NCI-H1694 (cell line): ENCODE measurements around the gene ARHGAP32.

ENCODE experiments used
- DNase-seq: peaks from one replicate; lab custom pipeline; 2025; lab: John Stamatoyannopoulos, UW

ARHGAP32 gene

GRCh38 chr11:129192150-129192549, at the start of gene ARHGAP32:
Gene ARHGAP32, minus strand, starts transcription at chr11:129192325. Its CDS starts 127 bp downstream, at chr11:129192198.
- DNase-seq, result no peak

- DNase-seq, result no peak
Measured at GRCh38 chr11:129239207-129239606, 47.1 kb upstream of the ARHGAP32 start.

DNA sequence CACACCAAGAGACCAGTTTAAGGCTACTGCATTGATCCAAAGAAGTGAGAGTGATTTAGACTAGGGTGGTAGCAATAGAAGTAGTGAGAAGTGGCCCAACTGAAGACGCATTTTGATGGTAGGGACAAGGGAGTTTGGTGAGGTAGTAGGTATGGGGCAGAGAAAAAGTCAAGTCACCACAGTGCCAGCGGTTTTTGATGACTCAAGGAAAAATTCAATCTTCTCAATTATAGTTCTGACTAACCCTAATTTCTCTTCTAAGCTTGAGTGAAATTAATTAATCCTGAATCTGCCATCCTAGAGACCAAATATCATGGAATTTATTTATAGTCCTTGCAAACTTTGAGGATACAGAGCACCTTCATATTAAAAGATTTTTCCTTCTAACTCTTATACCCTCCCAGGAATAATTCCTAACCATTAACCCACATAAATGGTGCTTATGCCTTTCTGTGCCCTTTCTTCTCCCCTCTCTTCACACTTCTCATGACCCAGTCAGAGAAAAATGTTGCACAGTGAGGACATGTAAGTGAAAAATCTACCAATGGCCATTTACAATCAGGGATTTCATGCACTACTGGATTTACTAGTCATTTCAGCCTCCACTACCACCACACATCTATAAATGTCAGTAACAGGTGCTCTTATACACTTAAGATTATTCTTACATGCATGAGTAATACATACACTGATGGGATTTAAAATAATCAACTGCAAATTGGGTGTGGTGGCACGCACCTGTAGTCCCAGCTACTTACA, 45.9 kb upstream of the ARHGAP32 start:
- no peak for DNase-seq

GRCh38 chr11:129237456-129237855, 45.3 kb upstream of the ARHGAP32 start:
- DNase-seq, result no peak

DNA sequence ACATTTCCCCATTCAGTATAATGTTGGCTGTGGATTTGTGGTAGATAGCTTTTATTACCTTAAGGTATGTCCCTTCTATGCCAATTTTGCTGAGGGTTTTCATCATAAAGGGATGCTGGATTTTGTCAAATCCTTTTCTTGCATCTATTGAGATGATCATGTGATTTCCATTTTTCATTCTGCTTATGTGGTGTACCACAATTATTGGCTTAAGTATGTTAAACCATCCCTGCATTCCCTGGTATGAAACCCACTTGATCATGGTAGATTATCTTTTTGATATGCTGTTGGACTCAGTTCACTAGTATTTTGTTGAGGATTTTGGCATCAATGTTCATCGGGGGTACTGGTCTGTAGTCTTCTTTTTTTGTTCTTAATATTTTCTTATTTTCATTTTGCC, 44.7 kb upstream of the ARHGAP32 start:
- DNase-seq, result no peak

GRCh38 chr11:129234978-129235377, 42.9 kb upstream of the ARHGAP32 start:
- DNase-seq, result no peak

GRCh38 chr11:129230006-129230405, 37.9 kb upstream of the ARHGAP32 start:
- DNase-seq, result no peak

- no peak for DNase-seq
Measured at GRCh38 chr11:129226207-129226798, 34.2 kb upstream of the ARHGAP32 start.

- DNase-seq, result no peak
Measured at GRCh38 chr11:129225190-129225589, 33.1 kb upstream of the ARHGAP32 start.

DNA sequence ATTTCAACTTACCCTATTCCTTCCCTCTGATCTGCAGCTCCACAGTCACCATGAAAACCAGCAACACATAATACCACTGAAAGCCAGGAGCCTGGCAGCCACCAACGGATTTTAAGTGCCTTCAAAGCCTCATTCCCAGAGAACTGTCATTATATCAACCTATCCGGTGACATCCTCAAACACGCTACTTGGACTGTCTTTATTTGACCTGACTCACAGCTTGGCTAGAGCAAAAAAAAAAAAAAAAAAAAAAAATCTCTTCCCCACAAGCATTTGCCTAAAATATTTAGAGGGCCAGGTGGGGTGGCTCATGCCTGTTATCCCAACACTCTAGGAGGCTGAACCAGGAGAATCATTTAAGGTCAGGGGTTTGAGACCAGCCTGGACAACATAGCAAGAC, 32.4 kb upstream of the ARHGAP32 start:
- DNase-seq, result no peak

GRCh38 chr11:129223701-129224149, 31.6 kb upstream of the ARHGAP32 start:
- no peak for DNase-seq

DNA sequence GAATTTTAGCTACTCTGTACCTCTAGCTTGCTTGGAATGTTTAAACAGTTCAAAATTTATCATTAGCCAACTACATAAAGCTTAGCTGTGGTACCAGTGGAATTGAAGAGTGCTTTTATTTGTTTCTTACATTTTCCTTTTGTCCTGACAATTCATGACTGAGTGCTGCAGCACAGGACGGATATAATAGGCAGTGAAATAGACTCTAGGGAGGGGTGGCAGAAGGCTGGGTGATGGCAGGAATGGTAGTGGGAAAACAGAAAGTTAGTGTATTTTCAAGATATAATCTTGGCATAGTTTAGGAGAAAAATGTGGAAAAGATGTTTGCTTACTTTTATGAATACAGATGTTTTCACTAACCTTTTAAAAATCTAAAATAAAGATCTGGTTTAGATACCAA, 31.1 kb upstream of the ARHGAP32 start:
- no peak for DNase-seq

GRCh38 chr11:129222158-129222557, 30.0 kb upstream of the ARHGAP32 start:
- DNase-seq, result no peak

- no peak for DNase-seq
Measured at GRCh38 chr11:129215506-129216245, 23.6 kb upstream of the ARHGAP32 start.

DNA sequence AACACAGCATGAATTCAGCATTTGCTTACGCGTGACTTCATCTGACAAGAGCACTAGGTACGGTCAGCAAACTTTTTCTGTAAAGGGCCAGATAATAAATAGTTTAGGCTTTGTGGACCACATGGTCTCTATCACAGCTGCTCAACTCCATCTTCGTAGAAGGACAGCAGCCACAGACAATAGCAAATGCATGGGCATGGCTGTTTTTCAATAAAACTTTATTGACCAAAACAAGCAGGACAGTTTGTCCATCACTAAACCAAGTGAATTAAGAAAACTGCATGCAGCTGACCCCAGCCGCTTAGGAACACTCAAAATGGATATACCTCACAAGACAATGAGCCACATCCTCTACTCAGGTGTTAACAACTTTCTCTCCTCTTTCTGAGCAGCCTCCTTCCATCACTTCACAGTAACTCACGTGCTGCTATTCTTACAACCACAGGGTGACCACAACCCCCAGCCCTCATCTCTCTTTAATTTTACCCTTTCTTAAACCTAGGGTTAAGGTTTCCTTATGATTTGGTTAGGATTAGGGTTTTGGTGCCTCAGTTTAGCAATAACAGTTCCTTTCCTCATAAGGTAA, 22.7 kb upstream of the ARHGAP32 start:
- no peak for DNase-seq

DNA sequence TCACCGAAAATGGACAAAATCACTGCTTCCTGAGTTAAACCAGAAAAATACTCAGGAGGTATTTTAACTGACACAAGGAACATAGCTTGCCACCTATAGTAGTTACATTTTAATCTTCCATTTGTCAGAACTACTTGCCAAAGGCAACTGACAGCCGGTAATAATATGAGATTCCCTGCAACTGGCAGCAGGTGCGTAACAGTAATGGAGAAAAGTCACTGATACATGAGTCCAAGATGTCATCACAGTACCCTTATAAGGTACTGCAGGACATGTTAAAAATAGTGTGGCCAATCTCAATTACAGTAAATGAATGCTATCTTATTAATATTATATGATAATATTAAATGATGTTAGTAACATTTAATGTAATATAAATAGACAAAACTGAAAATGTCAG, 21.1 kb upstream of the ARHGAP32 start:
- DNase-seq, result no peak

DNA sequence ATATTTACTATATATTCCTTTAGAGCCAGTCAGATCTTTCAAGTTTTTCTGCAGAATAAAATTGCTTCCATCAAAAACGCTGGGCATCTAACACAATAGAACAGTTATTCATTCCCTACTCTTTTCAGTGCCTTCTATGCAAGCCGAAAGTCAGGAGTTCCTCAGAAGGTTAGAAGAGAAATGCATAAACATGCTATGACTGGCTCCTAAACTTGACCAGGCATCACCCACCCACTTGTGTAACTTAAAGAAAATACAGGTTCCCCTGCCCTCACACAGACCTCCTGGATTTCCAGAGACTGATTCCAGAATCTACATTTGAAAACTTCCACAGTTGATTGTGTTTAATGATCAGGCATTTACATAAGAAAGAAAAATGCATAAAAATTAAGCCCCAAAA, 19.3 kb upstream of the ARHGAP32 start:
- DNase-seq, result no peak

GRCh38 chr11:129210831-129211181, 18.7 kb upstream of the ARHGAP32 start:
- no peak for DNase-seq

GRCh38 chr11:129209891-129210830, 18.0 kb upstream of the ARHGAP32 start:
- no peak for DNase-seq

DNA sequence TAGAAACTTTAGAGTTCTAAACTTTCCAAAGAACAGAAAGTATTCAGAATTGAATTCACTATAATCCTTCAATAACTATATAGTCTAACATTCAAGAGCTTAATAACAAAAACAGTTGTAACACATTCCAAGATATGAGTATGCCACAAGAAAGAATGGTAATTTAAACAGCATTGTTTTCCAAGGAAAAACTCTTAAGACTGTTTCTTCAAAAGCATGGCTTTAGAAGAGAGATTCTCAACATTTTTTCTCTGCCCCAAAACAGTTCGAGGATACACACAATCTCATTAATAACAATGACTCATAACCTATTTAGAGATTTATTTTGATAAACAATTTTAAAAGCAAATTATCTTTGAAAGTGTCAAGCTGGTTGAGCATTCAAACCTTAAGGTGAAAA, 16.7 kb upstream of the ARHGAP32 start:
- DNase-seq, result no peak

DNA sequence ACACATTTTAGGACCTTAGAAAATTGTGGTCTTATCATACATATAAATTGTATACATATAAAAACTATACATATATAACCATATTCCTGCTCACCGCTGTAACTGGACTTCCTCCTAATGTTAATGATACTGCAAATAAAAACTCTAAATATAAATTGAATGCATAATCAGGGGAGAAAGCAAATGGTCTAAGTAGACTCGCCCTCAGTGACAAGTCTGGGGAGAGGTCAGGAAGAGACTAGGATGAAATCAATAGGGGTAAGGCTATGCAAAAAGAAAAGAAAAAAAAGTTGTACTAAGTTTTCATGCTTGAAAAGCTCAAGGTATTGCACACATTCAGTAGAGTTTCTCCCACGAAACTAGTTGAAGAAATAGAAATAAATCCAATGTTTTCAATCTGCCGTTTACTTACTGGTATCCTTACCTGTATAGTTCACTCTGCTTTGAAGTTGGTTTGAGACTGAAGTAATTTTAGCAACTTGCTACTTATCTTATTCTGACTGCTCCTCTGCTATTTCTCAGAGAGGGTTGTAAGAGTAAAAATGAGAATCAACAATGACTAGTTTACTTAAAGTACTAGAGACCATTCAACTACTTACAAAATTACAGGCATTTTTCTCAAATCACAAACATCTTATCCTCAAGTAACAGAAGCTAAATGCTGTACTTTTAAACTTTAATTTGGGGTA, 12.2 kb upstream of the ARHGAP32 start:
- no peak for DNase-seq
